Measurements from ENCODE around the gene NDUFV1. TPM values are rescaled to one million over a fixed set of nuclear protein-coding genes. Genes with fewer than 3 reads are reported as not detected.

The NDUFV1 gene
- total RNA-seq, 4 donors from 2014 or later: 75.6 to 207 (median 142) TPM

DNA sequence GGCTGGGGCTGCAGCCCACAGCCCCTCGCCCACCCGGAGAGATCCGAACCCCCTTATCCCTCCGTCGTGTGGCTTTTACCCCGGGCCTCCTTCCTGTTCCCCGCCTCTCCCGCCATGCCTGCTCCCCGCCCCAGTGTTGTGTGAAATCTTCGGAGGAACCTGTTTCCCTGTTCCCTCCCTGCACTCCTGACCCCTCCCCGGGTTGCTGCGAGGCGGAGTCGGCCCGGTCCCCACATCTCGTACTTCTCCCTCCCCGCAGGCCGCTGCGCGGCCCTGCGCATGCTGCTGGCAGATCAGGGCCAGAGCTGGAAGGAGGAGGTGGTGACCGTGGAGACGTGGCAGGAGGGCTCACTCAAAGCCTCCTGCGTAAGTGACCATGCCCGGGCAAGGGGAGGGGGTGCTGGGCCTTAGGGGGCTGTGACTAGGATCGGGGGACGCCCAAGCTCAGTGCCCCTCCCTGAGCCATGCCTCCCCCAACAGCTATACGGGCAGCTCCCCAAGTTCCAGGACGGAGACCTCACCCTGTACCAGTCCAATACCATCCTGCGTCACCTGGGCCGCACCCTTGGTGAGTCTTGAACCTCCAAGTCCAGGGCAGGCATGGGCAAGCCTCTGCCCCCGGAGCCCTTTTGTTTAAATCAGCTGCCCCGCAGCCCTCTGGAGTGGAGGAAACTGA is 22.4 kb upstream of the NDUFV1 start:
- Histone ChIP-seq H3K27me3 (no peaks in the 10 kb centered on the region), H3K27ac (peak overlapping the region; percentile 98 to 100), H3K4me3 (peak overlapping the region; percentile 80 to 96), H3K36me3 (no peaks in the 10 kb centered on the region), H3K4me1 (peaks cover 0 to 13% of the 10 kb centered on the region in 2 donors), H3K9me3 (no peaks in the 10 kb centered on the region)
- intact Hi-C loops (cut with DNase I; ENCODE audit: low total_unique reads): no loop called here
- TF ChIP-seq POLR2A (IDR thresholded peaks at IDR 0.05): no peak
- TF ChIP-seq, protein P1, sequence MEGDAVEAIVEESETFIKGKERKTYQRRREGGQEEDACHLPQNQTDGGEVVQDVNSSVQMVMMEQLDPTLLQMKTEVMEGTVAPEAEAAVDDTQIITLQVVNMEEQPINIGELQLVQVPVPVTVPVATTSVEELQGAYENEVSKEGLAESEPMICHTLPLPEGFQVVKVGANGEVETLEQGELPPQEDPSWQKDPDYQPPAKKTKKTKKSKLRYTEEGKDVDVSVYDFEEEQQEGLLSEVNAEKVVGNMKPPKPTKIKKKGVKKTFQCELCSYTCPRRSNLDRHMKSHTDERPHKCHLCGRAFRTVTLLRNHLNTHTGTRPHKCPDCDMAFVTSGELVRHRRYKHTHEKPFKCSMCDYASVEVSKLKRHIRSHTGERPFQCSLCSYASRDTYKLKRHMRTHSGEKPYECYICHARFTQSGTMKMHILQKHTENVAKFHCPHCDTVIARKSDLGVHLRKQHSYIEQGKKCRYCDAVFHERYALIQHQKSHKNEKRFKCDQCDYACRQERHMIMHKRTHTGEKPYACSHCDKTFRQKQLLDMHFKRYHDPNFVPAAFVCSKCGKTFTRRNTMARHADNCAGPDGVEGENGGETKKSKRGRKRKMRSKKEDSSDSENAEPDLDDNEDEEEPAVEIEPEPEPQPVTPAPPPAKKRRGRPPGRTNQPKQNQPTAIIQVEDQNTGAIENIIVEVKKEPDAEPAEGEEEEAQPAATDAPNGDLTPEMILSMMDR (IDR thresholded peaks at IDR 0.05): no peak
- DNase-seq: peak; percentile 77

DNA sequence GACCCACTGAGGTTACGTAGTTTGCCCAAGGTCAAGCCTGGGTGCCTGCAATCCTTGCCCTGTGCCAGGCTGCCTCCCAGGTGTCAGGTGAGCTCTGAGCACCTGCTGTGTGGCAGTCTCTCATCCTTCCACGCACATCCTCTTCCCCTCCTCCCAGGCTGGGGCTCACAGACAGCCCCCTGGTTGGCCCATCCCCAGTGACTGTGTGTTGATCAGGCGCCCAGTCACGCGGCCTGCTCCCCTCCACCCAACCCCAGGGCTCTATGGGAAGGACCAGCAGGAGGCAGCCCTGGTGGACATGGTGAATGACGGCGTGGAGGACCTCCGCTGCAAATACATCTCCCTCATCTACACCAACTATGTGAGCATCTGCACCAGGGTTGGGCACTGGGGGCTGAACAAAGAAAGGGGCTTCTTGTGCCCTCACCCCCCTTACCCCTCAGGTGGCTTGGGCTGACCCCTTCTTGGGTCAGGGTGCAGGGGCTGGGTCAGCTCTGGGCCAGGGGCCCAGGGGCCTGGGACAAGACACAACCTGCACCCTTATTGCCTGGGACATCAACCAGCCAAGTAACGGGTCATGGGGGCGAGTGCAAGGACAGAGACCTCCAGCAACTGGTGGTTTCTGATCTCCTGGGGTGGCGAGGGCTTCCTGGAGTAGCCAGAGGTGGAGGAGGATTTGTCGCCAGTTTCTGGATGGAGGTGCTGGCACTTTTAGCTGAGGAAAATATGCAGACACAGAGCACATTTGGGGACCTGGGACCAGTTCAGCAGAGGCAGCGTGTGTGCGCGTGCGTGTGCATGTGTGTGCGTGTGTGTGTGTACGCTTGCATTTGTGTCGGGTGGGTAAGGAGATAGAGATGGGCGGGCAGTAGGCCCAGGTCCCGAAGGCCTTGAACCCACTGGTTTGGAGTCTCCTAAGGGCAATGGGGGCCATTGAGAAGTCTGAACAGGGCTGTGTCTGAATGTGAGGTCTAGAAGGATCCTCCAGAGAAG is 21.6 kb upstream of the NDUFV1 start:
- Histone ChIP-seq H3K36me3 (no peaks in the 10 kb centered on the region), H3K4me1 (peaks cover 0 to 13% of the 10 kb centered on the region in 2 donors), H3K4me3 (peak overlapping the region; percentile 80 to 96), H3K27ac (peak overlapping the region; percentile 98 to 100), H3K9me3 (no peaks in the 10 kb centered on the region), H3K27me3 (no peaks in the 10 kb centered on the region)
- no peak for TF ChIP-seq POLR2A (IDR thresholded peaks at IDR 0.05)
- TF ChIP-seq, protein P1 (IDR thresholded peaks at IDR 0.05): no peak
- no peak for DNase-seq
- intact Hi-C loops (cut with DNase I; ENCODE audit: low total_unique reads): no loop called here

DNA sequence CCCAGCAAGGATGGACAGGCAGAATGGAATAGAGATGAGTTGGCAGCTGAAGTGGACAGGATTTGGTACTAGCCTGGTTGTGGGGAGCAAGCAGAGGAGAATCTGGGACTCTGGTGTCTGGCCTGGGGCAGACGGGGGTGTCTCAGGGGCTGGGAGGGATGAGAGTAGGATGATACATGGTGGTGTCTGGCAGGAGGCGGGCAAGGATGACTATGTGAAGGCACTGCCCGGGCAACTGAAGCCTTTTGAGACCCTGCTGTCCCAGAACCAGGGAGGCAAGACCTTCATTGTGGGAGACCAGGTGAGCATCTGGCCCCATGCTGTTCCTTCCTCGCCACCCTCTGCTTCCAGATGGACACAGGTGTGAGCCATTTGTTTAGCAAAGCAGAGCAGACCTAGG is 20.8 kb upstream of the NDUFV1 start:
- H3K27ac ChIP-seq: no peak overlapping the region
- intact Hi-C loops (cut with DNase I; ENCODE audit: low total_unique reads): no loop called here

DNA sequence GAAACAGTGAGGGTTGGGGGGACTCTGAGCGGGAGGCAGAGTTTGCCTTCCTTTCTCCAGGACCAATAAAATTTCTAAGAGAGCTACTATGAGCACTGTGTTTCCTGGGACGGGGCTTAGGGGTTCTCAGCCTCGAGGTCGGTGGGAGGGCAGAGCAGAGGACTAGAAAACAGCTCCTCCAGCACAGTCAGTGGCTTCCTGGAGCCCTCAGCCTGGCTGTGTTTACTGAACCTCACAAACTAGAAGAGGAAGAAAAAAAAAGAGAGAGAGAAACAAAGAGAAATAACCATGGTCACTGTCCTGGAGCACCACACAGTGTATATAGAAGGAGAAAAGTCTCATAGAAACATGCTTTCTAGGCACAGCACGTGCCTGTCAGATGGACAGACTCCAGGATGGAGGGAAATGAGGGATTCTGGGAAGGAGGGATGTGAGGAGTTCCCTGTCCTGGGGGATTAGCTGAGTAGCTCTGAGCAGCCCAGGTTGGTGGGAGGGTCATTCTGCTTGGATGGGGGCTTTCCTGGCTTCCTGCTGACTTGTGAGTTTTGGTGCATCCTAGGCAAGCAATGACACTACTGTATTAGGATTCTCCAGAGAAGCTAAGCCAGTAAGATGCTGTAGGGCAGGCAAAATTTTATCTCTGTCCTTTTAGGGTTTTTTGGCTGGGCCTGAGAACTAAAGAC is 20.0 kb upstream of the NDUFV1 start:
- Histone ChIP-seq H3K9me3 (no peaks in the 10 kb centered on the region), H3K27me3 (no peaks in the 10 kb centered on the region), H3K4me3 (no peak overlapping the region), H3K4me1 (peaks cover 0 to 13% of the 10 kb centered on the region in 2 donors), H3K27ac (no peak overlapping the region), H3K36me3 (no peaks in the 10 kb centered on the region)
- TF ChIP-seq, protein P1 (IDR thresholded peaks at IDR 0.05): no peak
- TF ChIP-seq POLR2A (IDR thresholded peaks at IDR 0.05): no peak
- intact Hi-C loops (cut with DNase I; ENCODE audit: low total_unique reads): no loop called here
- DNase-seq: no peak

More for the DNA sequence above, 20.8 kb upstream of the NDUFV1 start:
- Histone ChIP-seq H3K36me3 (no peaks in the 10 kb centered on the region), H3K27me3 (no peaks in the 10 kb centered on the region), H3K4me3 (no peak overlapping the region), H3K9me3 (no peaks in the 10 kb centered on the region), H3K4me1 (peaks cover 0 to 13% of the 10 kb centered on the region in 2 donors)
- DNase-seq: no peak
- TF ChIP-seq, protein P1 (IDR thresholded peaks at IDR 0.05): no peak
- no peak for TF ChIP-seq POLR2A (IDR thresholded peaks at IDR 0.05)
